G401.6 (cell line): ENCODE measurements around the gene KLHL8.

ENCODE experiments used
- FAIRE-seq: peaks from 2 replicates; lab custom pipeline; 2012; peaks lifted over from hg19 to GRCh38; lab: Jason Lieb, UNC

KLHL8 gene

DNA sequence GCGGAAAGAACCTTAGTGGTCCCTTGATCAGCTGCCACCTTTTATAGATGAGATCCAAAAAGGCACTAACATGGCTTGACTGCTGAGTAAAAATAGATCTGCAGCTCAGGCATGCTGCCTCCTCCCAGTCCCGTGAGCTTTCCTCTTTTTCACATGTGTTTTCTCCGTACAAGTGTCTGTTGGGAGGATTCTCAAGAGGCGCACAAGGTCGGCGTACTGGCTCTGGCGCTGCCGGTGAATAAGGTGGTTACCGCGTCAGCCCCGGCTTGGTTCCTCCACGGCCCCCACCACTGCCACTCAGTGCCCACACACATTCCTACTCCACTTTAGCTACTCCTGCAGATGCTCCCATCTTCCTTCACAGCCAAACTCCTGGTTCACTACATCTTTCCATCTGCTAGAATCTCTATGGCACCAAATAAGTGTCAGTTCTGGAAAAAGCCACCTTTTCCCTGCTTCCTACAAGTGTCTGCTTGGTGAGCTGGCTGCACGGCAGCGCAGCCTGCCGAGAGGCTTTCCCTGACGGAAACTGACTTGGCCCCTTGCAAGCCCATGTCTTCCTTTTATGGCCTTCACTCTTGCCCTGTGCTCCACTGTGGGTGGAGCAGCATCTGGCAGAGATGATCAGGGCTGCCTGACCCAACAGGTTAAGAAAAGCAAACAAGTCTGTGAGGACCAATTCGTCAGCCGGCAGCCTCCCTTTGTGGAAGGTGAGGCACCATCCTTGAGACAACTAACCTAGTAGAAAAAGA, 99.8 kb downstream of the KLHL8 start:
- FAIRE-seq: no peak

- FAIRE-seq: no peak
Measured at GRCh38 chr4:87120010-87120409, 100.4 kb downstream of the KLHL8 start.

- FAIRE-seq: no peak
Measured at GRCh38 chr4:87118826-87119225, 101.6 kb downstream of the KLHL8 start.

GRCh38 chr4:87118421-87118820, 102.0 kb downstream of the KLHL8 start:
- no peak for FAIRE-seq

GRCh38 chr4:87117732-87118075, 102.7 kb downstream of the KLHL8 start:
- FAIRE-seq: no peak

- no peak for FAIRE-seq
Measured at GRCh38 chr4:87117051-87117731, 103.2 kb downstream of the KLHL8 start.

- FAIRE-seq: no peak
Measured at GRCh38 chr4:87116231-87116630, 104.2 kb downstream of the KLHL8 start.

GRCh38 chr4:87114245-87115062, 106.0 kb downstream of the KLHL8 start:
- FAIRE-seq: no peak

- FAIRE-seq: no peak
Measured at GRCh38 chr4:87112063-87112462, 108.4 kb downstream of the KLHL8 start.
